OCI-LY7 (cell line): ENCODE results near the gene CSTB. TPM values are rescaled to one million over a fixed set of nuclear protein-coding genes. Genes with fewer than 3 reads are reported as not detected.

ENCODE experiments used
- BruUV-seq: library from RNA; stranded (reverse); fragments of 400-500 nt; replicated peaks from 2 replicates; lab custom pipeline; 2021; lab: Mats Ljungman, UMichigan
- CTCF ChIA-PET: fragments of 300-600 bp; sonication (Branson Sonifier 250); formaldehyde crosslinking; loops from one replicate; lab custom pipeline; 2022; ENCODE audit warnings: antibody characterized with exemption; ENCODE audit not compliant: unreplicated experiment; lab: Charles Lee
- POLR2A ChIA-PET: fragments of 300-600 bp; sonication (Branson Sonifier 250); formaldehyde crosslinking; loops from one replicate; lab custom pipeline; 2022; ENCODE audit warnings: antibody characterized with exemption; lab: Charles Lee
- DNase-seq: peaks from one replicate; pipeline ENCODE4 v3.0.0-alpha.2; 2015; ENCODE audit warnings: low spot score
- H2AFZ ChIP-seq: fragments of 200-600 bp; sonication (generic), shearing (Covaris generic); 2 replicates; pipeline ENCODE4 v1.6.1; 2014; ENCODE audit warnings: mild to moderate bottlenecking, antibody characterized with exemption, low read length, moderate library complexity
- H3K27ac ChIP-seq: fragments of 200-600 bp; sonication (generic); 2 replicates; pipeline ENCODE4 v1.5.1; 2014; ENCODE audit warnings: mixed run types, low read depth, mild to moderate bottlenecking, moderate library complexity, low read length, inconsistent platforms; ENCODE audit not compliant: poor library complexity, severe bottlenecking
- H3K36me3 ChIP-seq: fragments of 200-600 bp; sonication (generic); 2 replicates; pipeline ENCODE4 v1.6.1; 2014; ENCODE audit warnings: mild to moderate bottlenecking, antibody characterized with exemption, low read length, moderate library complexity, mixed read lengths; ENCODE audit not compliant: insufficient read depth
- H3K4me1 ChIP-seq: fragments of 200-600 bp; sonication (generic); 2 replicates; pipeline ENCODE4 v1.5.1; 2014; ENCODE audit warnings: mild to moderate bottlenecking, low read length; ENCODE audit not compliant: insufficient read depth, poor library complexity, severe bottlenecking
- H3K4me2 ChIP-seq: fragments of 200-600 bp; sonication (generic); 2 replicates; pipeline ENCODE4 v1.6.1; 2014; ENCODE audit warnings: mild to moderate bottlenecking, low read length
- H3K4me3 ChIP-seq: fragments of 200-600 bp; sonication (generic); 2 replicates; pipeline ENCODE4 v1.5.1; 2014; ENCODE audit warnings: mild to moderate bottlenecking, low read depth, low read length; ENCODE audit not compliant: poor library complexity, severe bottlenecking
- H3K79me2 ChIP-seq: fragments of 200-600 bp; sonication (generic); 2 replicates; pipeline ENCODE4 v1.6.1; 2016; ENCODE audit warnings: low read depth, mild to moderate bottlenecking, low read length, moderate library complexity, mixed read lengths; ENCODE audit not compliant: insufficient read depth
- H3K9me2 ChIP-seq: fragments of 200-600 bp; sonication (generic); 2 replicates; pipeline ENCODE4 v1.6.1; 2016; ENCODE audit warnings: mild to moderate bottlenecking, low read length, mixed read lengths; ENCODE audit not compliant: insufficient read depth
- H3K9me3 ChIP-seq: fragments of 200-600 bp; sonication (generic); 2 replicates; pipeline ENCODE4 v1.6.1; 2014; ENCODE audit warnings: mild to moderate bottlenecking, mixed run types, low read length, mixed read lengths
- H4K20me1 ChIP-seq: fragments of 200-600 bp; sonication (generic); 2 replicates; pipeline ENCODE4 v1.6.1; 2014; ENCODE audit warnings: mild to moderate bottlenecking, antibody characterized with exemption, low read length, moderate library complexity, mixed read lengths; ENCODE audit not compliant: insufficient read depth
- EZH2phosphoT487 ChIP-seq: fragments of 200-600 bp; sonication (generic); IDR thresholded peaks from 2 replicates; pipeline ENCODE4 v1.6.1; 2018; ENCODE audit warnings: low read depth, borderline replicate concordance, mild to moderate bottlenecking, mixed run types, antibody characterized with exemption, low read length, moderate library complexity, mixed read lengths
- intact Hi-C: fragments of 100-400 bp; cut with micrococcal nuclease; formaldehyde crosslinking; loops from one replicate; pipeline ENCODE4 v1.10.0; 2022; ENCODE audit not compliant: unreplicated experiment
- total RNA-seq, 2 experiments: library from RNA; depleted of rRNA in 1 of 2; stranded (reverse); fragments of >200 nt in 1 of 2; shearing (Covaris generic) in 1 of 2; gene quantifications; 2 replicates each; pipeline ENCODE4 v1.2.3, GENCODE V29; 2014 to 2022
- TF ChIP-seq, protein P1 (sequence below): fragments of 200-600 bp; sonication (generic); conservative IDR thresholded peaks from 2 replicates; pipeline ENCODE4 v1.5.1; 2014; ENCODE audit warnings: mild to moderate bottlenecking, antibody characterized with exemption, low read length, moderate library complexity, mixed read lengths

CSTB gene
- total RNA-seq, 2 experiments from 2014 or later: 15.6 to 33.3 TPM

DNA sequence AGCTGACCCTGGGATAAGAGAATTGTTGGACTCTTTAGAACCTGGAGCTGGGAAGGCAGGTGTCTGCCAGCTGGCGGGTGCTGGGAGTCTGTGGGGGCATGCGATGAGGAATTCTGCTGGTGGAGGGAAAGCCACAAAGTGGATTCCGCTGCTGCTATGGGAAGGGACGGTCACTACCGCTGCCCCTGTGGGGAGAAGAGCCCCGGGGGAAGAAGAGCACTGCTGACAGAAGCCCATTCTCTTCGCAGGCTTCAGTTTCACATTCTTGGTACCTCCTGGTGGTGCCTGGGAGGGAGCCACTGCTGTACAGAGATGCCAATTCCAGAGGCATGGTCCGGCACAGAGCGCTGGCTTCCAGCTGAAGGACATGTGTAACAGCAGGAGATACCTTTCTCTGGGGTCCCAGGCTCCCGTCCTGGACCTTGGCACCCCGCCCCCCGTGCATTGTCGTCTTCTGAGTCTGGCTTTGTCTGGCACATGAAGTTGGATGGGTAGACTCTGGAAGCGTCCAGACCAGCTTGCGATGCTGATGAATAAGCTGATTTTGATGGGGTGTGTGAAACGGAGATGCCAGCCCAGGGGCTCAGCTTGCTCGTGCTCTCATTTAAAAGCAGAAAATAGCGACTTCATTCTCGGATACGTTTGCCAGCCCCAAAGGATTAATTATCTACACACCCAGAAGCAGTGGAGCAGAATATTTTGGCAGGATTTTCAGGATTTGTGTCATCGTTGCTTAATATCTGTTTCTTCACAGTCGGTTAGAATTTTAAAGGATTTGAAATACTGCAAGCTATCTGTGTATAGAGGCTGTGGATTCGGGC, 44.0 kb downstream of the CSTB start:
- Histone ChIP-seq H3K79me2 (no peaks in the 10 kb centered on the region), H2AFZ (no peak overlapping the region), H3K36me3 (0 out of 2 replicates have a peak, but pooled peaks cover 3% of the 10 kb centered on the region), H3K4me2 (no peak overlapping the region), H3K9me2 (no peaks in the 10 kb centered on the region), H3K9me3 (no peaks in the 10 kb centered on the region), H3K27ac (no peak overlapping the region), H4K20me1 (peaks cover 3% of the 10 kb centered on the region; the same call in 1 of the 2 replicates), H3K4me1 (peaks cover 15% of the 10 kb centered on the region), H3K4me3 (no peak overlapping the region)
- POLR2A ChIA-PET: interaction anchor here (0.6 kb wide), 1 partner anchor 137 kb away, joined by 4 read pairs; no protein-coding TSS in a partner anchor
- CTCF ChIA-PET: no interaction called here
- DNase-seq: no peak
- TF ChIP-seq, protein P1, sequence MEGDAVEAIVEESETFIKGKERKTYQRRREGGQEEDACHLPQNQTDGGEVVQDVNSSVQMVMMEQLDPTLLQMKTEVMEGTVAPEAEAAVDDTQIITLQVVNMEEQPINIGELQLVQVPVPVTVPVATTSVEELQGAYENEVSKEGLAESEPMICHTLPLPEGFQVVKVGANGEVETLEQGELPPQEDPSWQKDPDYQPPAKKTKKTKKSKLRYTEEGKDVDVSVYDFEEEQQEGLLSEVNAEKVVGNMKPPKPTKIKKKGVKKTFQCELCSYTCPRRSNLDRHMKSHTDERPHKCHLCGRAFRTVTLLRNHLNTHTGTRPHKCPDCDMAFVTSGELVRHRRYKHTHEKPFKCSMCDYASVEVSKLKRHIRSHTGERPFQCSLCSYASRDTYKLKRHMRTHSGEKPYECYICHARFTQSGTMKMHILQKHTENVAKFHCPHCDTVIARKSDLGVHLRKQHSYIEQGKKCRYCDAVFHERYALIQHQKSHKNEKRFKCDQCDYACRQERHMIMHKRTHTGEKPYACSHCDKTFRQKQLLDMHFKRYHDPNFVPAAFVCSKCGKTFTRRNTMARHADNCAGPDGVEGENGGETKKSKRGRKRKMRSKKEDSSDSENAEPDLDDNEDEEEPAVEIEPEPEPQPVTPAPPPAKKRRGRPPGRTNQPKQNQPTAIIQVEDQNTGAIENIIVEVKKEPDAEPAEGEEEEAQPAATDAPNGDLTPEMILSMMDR: no peak
- TF ChIP-seq EZH2phosphoT487: no peak
- BruUV-seq: no TSS peak
- intact Hi-C loops: no loop called here

DNA sequence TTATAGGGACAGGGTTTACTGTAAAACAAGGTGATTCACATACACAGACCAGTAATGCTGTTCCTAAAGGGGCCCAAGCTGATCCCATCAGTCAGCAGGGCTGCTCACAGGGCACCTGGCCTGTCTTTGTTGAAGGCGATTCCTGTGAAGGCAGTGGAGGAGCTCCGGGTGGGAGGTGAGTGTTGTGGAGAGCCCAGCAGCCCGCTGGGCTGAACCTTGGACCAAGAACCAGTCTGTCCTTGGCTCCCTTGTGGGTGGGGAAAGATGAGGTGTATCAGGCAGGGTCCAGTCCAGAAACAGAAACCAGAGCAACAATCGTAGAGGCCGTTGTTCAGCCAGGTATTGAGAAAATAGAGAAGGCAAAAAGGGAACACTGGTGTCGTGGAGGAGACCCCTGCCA, 44.6 kb downstream of the CSTB start:
- ChIA-PET CTCF (no interaction called here), POLR2A (no interaction called here)
- H3K4me3 ChIP-seq: no peak overlapping the region
- peaks cover 15% of the 10 kb centered on the region for H3K4me1 ChIP-seq
- no peak overlapping the region for H3K27ac ChIP-seq
- intact Hi-C loops: no loop called here
- H3K9me3 ChIP-seq: no peaks in the 10 kb centered on the region
- DNase-seq: no peak
- H3K36me3 ChIP-seq: no peaks in the 10 kb centered on the region
- BruUV-seq: no TSS peak
- peaks cover 3% of the 10 kb centered on the region; the same call in 1 of the 2 replicates for H4K20me1 ChIP-seq
- TF ChIP-seq EZH2phosphoT487: no peak
- TF ChIP-seq, protein P1: no peak
- no peaks in the 10 kb centered on the region for H3K79me2 ChIP-seq
- no peaks in the 10 kb centered on the region for H3K9me2 ChIP-seq
- H3K4me2 ChIP-seq: no peak overlapping the region
- no peak overlapping the region for H2AFZ ChIP-seq
